NCI-H510A treated with DMSO at 0.1 percent for 48 hours (cell line): Measurements from ENCODE around the gene PRPF39.
"Not testable (repeated sequence)": the region's sequence is repeated elsewhere in the genome, so short reads cannot be mapped to it uniquely, and the experiment has no call there.

ENCODE experiments used
- DNase-seq: peaks from one replicate; lab custom pipeline; 2025; lab: John Stamatoyannopoulos, UW

Gene PRPF39

DNA sequence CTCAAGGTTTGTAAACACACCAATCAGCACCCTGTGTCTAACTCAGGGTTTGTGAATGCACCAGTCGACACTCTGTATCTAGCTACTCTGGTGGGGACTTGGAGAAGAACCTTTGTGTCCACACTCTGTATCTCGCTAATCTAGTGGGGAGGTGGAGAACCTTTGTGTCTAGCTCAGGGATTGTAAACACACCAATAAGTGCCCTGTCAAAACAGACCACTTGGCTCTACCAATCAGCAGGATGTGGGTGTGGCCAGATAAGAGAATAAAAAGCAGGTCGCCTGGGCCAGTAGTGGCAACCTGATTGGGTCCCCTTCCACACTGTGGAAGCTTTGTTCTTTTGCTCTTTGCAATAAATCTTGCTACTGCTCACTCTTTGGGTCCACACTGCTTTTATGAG lies 2.8 kb upstream of the PRPF39 start:
- DNase-seq, result not testable (repeated sequence)

DNA sequence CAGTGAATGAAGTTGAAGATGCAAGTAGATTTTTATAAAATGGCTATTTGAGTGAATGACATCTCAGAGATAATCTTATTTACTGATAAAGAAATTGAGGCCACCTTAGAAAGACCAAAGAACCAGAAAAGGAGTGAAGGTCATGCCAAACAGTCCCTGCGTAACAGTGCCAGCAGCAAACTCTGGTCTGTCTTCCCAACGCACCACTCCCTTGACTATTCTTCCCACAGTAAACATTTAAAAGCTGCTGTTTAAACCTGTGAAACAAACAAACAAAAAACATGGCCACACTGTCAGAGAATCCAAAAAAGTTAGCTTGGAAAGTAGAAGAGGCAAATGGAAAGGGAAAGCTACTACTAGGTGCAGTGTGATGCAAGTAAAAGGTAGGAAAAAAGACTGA lies 1.5 kb upstream of the PRPF39 start:
- DNase-seq, result no peak

DNA sequence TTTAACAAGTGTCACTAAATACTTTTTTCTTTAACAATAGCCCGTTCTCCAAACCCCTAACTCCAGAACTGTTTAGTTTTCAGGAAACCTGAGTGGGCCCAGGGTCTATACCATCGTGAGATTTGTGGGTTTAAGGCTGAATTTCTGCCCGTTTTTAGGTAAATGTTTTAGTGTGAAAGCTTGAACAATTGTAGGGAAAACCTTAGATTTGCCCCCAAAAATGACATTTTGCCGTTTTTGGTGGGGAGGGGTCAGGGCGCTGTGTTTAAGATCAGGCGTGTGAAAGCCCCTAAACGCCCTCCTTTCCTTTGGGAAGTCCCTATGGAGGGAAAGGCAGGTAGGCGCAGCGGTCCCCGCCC lies 320 bp upstream of the PRPF39 start:
- no peak for DNase-seq

DNA sequence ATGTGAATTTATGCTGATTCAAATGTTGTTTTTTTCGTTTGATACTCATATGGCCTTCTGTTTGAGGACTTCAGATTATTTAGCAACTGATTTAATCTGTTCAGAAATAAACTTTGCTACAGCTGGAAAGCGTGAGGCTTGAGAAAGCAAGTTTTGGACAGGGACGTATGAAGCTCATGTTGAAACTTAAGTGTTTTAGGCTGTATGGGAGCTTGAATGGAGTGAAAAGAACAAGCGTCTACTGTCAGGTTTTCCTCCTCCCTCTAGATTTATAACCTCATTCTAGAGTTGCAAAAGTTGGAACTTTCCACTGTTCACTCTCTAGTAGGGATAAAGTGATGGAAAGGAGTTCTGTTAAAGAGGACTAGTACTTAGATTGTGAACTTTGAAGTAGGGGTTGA lies 1.0 kb downstream of the PRPF39 start:
- DNase-seq, result no peak

DNA sequence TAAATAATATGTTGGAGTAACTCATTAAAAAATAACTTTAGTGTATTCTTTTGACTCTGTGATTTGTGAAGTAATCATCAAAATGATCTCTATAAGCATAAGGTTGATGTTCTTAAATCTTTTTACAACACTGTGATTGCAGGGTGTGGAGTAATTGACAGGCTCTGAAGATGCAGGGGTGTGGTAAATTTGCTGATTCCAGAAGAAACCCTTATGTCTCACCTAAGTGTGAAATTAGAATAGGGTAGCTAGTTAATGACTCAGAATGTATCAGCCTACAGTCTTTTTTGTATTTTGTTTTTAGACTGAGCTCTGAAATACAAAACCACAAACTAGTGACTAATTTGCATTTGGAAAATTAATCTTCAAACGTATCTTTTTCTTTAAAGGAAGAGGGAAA lies 5.9 kb downstream of the PRPF39 start:
- DNase-seq, result no peak

DNA sequence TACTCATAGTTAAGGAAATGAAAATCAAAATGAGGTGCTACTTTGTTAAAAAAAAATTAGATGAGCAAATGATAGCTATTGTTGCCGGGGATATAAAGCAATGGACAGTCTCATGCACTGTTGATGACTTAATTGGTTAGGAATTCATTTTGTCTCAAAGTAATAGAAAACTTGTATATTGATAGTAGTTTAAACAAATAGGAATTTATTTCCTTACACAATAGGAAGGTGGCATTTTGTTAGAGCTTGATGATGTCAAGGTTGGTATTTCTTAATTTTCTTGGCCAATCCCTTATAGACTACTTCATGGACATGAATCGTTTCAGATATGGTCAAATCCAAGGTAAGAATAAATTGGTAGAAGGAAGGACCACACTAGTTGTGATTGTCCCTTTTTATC lies 7.8 kb downstream of the PRPF39 start:
- no peak for DNase-seq

DNA sequence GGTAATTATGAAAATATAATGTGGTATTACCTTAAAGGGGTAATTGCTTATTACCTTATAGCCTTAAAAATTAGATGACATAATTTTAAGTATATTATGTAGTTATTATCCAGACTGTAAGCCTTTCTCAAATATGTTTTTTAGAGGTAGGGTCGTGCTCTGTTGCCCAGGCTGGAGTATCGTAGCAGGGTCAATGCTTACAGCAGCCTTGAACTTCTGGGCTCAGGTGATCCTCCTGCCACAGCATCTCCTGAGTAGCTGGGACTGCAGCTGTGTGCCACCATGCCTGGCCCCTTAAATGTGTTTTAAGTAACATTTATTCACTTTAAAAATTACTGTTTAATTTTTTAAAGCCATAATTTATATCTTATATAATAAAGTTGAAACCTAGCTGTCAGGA lies 10.4 kb downstream of the PRPF39 start:
- no peak for DNase-seq

DNA sequence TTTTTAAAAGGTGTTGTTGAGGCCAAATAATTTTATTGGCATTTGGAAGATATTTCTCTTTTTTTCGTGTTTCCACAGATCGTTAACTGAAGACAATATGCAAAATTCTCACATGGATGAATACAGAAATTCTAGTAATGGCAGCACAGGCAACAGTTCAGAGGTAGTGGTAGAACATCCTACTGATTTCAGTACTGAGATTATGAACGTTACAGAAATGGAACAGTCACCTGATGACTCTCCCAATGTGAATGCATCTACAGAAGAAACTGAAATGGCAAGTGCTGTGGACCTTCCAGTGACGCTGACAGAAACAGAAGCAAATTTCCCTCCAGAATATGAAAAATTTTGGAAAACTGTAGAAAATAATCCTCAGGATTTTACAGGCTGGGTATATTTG lies 11.2 kb downstream of the PRPF39 start:
- no peak for DNase-seq

DNA sequence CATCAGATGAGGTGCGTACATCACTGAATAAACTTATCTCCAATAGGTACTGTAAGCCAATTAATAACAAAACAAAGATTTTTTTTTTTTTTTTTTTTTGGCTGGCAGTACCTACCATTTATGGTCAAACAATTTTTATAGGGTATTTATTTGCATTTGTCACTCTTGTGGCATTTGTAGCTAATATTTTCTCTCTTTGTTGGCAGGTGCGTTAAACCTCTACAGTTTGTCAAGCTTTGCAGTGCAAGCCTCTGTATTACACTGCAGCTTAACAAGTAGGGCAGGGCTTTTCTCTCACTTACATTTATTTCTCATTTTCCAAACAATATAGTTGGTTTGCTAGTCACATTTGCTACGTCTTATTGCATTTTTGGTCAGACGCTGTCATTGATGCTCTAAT lies 12.3 kb downstream of the PRPF39 start:
- DNase-seq, result no peak

DNA sequence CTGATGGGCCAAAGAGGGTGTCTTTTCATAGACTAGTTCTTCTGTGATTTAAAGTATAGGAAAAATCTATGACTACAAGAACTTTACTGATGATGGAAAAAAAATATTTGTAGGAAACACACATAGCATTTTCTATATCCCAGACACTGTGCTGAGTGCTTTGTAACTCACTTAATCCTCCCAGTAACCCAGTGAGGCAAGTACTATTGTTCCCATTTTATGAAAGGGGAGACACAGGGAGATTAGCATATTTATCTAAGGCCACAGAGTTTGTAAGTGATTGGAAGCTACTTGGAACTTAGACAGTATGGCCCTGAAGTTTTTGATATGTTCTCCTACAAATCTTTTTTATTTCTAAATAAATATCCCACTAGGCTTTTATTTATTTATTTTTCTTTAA lies 19.9 kb downstream of the PRPF39 start:
- no peak for DNase-seq

DNA sequence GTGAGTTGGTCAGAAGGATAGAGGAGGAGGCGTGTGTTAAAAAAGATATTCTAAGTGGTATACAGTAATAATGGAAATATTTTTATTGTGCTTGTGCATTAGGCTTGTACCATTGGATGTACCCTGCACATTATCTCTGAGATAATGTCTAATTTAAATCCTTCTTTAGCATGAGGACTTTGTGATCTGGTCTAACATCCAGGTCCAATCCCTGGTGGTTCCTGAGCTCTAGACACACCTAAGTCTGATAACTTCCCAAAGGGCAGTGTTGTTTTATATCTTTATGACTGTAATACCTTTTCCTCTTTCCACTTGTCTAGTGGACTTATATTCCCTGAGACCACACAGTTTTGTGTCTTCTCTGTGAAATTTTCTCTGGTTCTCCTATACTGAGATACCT lies 20.6 kb downstream of the PRPF39 start:
- DNase-seq, result no peak

DNA sequence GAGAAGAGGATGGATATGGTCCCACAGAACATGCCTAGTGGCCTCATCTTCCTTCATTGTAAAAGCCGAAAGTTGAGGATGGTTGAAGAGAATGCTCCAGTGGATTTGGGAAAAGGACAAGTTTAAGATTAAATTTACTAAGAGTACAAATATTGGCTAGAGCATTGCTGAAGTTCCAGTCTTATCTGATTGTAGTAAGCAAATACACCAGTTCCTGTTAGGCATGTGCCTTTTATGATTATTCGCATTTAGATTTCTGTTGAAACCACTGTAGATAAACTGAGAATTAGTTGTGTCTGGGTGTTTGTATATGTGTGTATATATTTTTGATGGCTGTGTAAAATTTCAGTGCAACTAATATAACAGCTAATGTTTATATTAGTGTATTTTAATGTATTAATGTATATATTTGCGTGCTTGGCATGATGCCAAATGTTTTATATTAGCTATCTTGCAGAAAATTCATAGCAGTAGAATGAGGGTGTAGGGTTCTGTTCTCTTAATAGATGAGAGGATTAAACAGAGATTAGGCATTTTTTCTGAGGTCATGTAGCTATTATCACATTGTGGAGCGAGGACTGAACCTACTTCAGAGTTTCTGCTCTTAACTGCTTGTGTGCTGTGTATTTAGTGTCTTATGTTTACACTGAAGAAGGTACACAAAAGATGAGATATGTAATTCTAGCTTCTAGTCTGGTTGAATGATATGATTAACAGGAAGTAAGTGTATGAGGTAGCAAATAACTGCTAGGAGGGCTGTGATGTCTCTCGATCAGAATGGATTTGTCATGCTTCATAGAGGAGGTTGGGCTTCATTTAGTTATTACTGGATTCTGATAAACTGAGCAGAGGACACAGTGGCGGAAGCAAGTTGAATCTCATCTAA lies 29.2 kb downstream of the PRPF39 start:
- DNase-seq, result peak; percentile 89

DNA sequence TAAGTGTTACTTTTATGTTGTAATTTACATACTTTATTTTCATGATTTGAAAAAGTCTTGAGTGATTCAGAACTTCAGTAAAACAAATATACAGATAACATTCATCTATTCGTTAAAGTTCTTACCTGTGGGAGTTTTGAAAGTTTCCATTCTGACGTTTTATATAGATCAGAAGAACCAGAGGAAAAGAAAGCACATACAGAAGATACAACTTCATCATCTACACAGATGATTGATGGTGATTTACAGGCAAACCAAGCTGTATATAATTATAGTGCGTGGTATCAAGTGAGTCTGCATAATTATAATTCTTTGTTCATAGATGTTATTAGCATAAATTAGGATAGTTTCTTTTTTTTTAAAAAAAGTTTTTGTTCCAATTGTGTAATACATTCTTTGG lies 30.4 kb downstream of the PRPF39 start:
- DNase-seq, result no peak

DNA sequence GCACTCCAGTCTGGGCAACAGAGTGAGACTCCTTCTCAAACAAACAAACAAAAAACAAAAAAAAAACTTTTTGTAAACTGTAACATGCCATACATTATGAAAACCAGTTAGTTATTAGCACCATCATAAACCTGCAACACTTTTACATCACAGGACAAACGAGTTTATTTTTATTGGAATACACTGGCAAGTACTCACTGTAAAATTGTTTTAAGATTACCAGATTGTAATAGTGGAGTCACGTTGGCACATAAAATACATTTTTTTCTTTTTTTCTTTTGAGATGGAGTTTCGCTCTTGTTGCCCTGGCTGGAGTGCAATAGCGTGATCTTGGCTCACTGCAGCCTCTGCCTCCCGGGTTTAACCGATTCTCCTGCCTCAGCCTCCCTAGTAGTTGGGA lies 34.7 kb downstream of the PRPF39 start:
- DNase-seq, result no peak

DNA sequence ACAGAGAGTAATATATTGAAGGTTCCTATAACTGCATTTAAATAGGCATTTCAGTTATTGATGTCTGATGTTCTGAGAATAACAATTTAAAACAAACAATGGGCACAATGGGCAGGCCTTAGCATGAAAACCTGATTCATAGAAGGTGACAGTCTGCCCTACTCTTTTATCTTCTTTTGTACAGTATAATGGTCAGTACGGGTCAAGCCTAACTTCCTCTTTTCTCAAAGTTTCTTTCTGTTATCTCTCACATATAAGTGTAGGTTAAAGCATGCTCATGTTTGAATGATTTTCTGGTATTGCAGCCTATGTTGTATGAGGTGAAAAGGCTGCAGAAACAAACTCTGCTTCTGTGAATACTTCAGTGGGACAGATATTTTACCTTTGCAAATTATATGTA lies 36.2 kb downstream of the PRPF39 start:
- DNase-seq, result no peak

DNA sequence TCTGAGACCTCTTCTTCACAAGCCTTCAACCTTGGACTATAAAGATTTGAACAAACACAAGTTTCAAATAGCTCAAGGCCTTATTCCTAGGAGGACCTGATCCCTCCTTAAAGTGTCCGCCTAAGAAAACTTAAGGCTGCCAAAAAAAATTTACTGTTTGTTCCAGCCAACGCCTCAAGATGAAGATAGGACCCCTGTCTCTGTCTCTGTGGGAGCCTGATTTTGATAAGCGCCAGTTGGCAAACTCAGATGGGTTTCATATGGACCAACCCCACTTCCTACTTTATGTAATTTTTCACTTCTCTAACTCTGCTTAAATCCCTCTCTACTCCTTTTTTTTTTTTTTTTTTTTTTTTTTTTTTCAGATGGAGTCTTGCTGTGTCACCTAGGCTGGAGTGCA lies 39.4 kb downstream of the PRPF39 start:
- no peak for DNase-seq

DNA sequence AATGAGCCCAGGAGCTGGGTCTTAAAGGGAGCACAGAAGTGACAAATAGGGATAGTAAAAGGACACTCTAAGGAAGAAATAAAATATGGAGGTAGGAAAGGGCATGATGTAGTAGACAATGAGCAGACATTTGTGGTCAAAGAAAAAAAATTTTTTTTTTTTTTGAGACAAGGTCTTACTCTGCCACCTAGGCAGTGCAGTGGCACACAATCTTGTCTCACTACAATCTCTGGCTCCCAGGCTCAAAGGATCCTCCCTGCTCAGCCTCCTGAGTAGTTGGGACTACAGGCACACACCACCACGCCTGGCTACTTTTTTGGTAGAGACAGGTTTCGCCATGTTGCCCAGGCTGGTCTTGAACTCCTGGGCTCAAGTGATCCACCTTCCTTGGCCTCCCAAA lies 41.8 kb downstream of the PRPF39 start:
- DNase-seq, result no peak

DNA sequence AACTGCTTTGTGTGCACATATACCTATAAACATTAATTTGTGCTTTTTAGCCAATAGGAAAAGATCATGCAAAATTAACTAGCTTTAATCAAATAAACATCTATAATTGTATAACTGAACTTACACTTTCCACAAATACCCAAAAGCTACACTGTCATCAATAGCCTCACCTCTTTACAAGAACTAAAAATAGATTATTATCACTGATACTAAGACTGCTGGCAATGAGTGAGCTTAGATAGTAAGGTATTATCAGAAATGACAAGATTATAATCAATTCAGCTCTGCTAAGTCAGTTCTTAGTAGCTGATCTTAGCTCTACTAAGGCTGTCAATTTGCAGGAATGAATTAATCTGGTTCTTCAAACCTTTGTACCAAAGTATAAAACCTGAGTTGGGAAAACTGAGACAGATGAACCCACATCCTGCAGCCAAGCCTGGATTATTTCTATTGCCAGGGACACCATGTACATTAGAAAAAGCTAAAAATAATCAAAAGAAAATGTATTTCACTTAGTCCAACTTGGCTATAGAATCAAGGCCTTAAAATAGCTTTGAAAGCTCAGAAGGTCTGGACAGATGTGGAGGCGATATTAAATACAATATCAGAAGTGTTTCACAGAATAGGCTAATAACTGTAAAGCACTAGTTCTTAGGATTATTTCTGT lies 45.2 kb downstream of the PRPF39 start:
- DNase-seq, result no peak

DNA sequence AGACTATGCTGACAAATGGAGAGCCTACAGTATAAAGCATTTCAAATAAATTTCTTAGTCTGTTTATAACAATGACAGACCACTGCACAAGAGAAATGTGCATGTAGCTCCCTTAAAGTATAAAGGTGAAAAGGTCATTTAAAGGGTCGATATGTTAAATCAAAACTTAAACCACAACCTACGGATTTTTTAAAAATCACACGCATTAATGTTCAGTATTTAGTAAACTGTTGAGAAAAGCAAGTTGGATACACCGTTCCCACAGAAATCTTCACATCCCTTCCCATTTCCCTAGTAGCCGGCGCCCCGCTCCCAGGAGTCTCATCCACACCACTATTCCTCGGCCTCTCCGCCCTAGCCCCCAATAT lies 49.8 kb downstream of the PRPF39 start:
- no peak for DNase-seq

DNA sequence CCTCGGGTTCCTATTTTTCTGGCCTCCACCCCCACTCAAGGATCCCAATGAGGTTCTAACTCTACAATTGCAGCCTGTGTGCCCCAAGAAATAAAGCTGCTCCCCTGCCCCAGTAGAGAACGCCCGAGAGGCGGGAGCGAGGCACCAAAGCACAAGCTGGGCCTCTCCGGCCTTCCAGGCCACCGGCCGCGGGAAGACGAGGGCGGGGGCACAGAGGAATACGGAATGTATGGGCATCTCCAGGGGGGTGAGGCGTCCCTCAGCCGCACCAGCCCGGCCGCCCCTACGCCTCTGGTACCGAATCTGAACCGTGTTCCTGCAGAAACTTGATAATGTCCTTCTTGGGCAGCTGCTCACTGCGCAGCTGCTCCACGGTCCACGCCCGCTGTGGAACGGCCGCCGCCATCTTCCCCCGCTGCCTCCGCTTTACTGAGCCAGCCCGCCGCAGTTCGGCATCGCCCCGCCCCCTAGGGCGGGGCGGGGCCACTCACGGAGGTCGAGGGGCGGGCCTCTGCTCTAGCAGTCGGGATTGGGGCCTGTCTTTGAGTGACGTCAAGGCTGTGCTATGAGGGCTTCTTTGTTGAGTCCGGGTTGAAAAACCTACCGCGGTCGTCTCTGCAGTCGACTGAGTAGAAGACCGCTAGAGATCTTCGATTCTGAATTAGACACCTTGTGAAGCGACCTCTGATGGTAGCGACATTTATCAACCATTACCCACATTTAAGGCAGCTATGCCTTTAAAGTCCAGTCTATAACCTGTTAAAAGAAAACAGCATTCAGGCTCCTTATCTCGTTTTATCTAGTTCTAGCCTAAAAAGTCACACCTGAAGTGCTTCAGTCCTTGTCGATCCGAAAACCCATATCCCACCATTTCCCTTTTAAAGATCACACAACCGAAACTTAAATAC lies 50.4 kb downstream of the PRPF39 start, which contains the start of gene FKBP3:
Gene FKBP3, minus strand, starts transcription at position 431 of the 908 bp plus-strand sequence. Its CDS starts 25 bp downstream, at position 406.
- peak; percentile 95 for DNase-seq

DNA sequence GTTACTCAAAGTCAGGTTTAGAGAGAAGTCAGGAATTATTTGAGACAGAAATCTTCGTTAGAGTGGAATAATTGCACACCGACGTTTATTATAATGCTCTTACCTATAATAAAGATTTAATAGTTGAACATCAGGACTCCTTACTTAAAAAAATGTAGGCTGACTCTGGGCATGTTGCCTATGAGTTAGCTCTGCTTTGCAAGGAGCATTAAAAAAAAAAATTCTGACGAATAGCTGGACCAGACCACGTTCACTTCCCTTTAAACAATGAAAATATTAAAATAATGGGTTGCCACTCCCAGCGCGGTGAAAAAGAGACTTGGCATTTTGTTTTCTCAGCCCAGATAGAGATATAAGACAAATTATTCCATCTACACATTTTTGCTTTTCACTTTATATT lies 51.2 kb downstream of the PRPF39 start:
- DNase-seq, result peak; percentile 62

DNA sequence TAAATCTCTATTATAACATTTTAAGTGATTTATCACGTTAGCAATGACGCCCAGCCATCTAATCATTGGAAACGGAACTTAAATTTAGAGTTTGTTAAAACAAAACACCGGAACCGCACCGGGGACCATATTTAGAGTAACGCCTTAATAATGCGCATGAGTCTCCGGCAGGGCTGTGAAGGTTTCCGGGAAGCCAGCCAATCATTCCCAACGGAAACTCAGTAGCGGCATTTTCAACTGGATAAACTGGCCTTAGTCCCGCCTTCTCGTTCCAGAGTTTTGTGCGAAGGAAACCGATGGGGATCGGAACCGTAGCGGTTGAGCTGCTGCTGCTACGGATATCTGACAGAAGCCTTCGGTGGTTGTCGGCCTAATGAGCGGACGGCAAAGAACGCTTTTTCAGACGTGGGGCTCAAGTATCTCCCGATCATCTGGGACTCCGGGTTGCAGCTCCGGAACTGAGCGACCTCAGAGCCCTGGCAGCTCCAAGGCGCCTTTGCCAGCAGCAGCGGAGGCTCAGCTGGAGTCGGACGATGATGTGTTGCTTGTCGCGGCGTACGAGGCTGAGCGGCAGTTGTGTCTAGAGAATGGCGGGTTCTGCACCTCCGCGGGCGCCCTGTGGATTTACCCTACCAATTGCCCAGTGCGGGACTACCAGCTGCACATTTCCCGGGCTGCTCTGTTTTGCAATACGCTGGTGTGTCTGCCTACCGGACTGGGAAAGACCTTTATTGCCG lies 51.9 kb downstream of the PRPF39 start, which contains the start of gene FANCM:
Gene FANCM, plus strand, starts transcription at position 272 of the 737 bp plus-strand sequence. Its CDS starts 102 bp downstream, at position 374.
- peak; percentile 96 for DNase-seq
